Astrocyte (in vitro differentiated cells and primary cell): ENCODE data around the gene PHC2. TPM values are rescaled to one million over a fixed set of nuclear protein-coding genes. Genes with fewer than 3 reads are reported as not detected.

Experiments used
- DNase-seq: peaks from one replicate; pipeline ENCODE4 v3.0.0-alpha.2; 2010; ENCODE audit warnings: low read depth
- FAIRE-seq: peaks from 2 replicates; lab custom pipeline; 2011; peaks lifted over from hg19 to GRCh38; lab: Jason Lieb, UNC
- H2AFZ ChIP-seq: 2 replicates; pipeline ENCODE4 v1.6.0; 2012; ENCODE audit warnings: low read depth, low read length, inconsistent platforms
- H3K27ac ChIP-seq: 2 replicates; pipeline ENCODE4 v1.5.1; 2011; ENCODE audit warnings: low read depth, low read length, inconsistent platforms
- H3K27me3 ChIP-seq: 2 replicates; pipeline ENCODE4 v1.6.0; 2011; ENCODE audit warnings: low read length, inconsistent platforms; ENCODE audit not compliant: insufficient read depth
- H3K36me3 ChIP-seq: 2 replicates; pipeline ENCODE4 v1.5.1; 2011; ENCODE audit warnings: low read length, inconsistent platforms; ENCODE audit not compliant: insufficient read depth
- H3K4me1 ChIP-seq: 2 replicates; pipeline ENCODE4 v1.5.1; 2011; ENCODE audit warnings: low read length, inconsistent platforms; ENCODE audit not compliant: insufficient read depth
- H3K4me2 ChIP-seq: 2 replicates; pipeline ENCODE4 v1.6.0; 2012; ENCODE audit warnings: low read length, inconsistent platforms
- H3K4me3 ChIP-seq: 2 replicates; pipeline ENCODE4 v1.5.1; 2011; ENCODE audit warnings: low read depth, mild to moderate bottlenecking, low read length, inconsistent platforms; ENCODE audit not compliant: insufficient read depth
- H3K79me2 ChIP-seq: 2 replicates; pipeline ENCODE4 v1.6.0; 2012; ENCODE audit warnings: mild to moderate bottlenecking, low read length, inconsistent platforms; ENCODE audit not compliant: insufficient read depth
- H3K9ac ChIP-seq: 2 replicates; pipeline ENCODE4 v1.6.0; 2012; ENCODE audit warnings: mild to moderate bottlenecking, low read length, inconsistent platforms
- H3K9me3 ChIP-seq: 2 replicates; pipeline ENCODE4 v1.5.1; 2012; ENCODE audit warnings: low read depth, mild to moderate bottlenecking, low read length, inconsistent platforms; ENCODE audit not compliant: insufficient read depth
- H4K20me1 ChIP-seq: 2 replicates; pipeline ENCODE4 v1.6.0; 2012; ENCODE audit warnings: low read length, inconsistent platforms; ENCODE audit not compliant: insufficient read depth
- H3K27ac Mint-ChIP-seq: one replicate; pipeline ENCODE4 v1.8.0; 2021; ENCODE audit warnings: mild to moderate bottlenecking, mixed read lengths; ENCODE audit not compliant: unreplicated experiment
- H3K27me3 Mint-ChIP-seq: one replicate; pipeline ENCODE4 v1.8.0; 2021; ENCODE audit warnings: low read depth, mixed read lengths; ENCODE audit not compliant: unreplicated experiment
- H3K36me3 Mint-ChIP-seq: one replicate; pipeline ENCODE4 v1.8.0; 2021; ENCODE audit warnings: low read depth, mixed read lengths; ENCODE audit not compliant: unreplicated experiment
- H3K4me1 Mint-ChIP-seq: one replicate; pipeline ENCODE4 v1.8.0; 2021; ENCODE audit warnings: low read depth, mixed read lengths; ENCODE audit not compliant: unreplicated experiment
- H3K4me3 Mint-ChIP-seq: one replicate; pipeline ENCODE4 v1.8.0; 2021; ENCODE audit warnings: mild to moderate bottlenecking, moderate library complexity, mixed read lengths; ENCODE audit not compliant: unreplicated experiment
- H3K9me3 Mint-ChIP-seq: one replicate; pipeline ENCODE4 v1.8.0; 2021; ENCODE audit warnings: mild to moderate bottlenecking, mixed read lengths; ENCODE audit not compliant: unreplicated experiment
- CTCF ChIP-seq: IDR thresholded peaks from 2 replicates; pipeline ENCODE4 v1.5.1; 2011; ENCODE audit warnings: low read depth, mild to moderate bottlenecking, inconsistent platforms, low read length, moderate library complexity; ENCODE audit not compliant: insufficient read depth
- EZH2 ChIP-seq: IDR thresholded peaks from 2 replicates; pipeline ENCODE4 v1.6.1; 2012; ENCODE audit warnings: mild to moderate bottlenecking, low read length, inconsistent platforms; ENCODE audit not compliant: insufficient read depth
- total RNA-seq: library from RNA; stranded (reverse); gene quantifications from 2 replicates; pipeline ENCODE4 v1.2.1, GENCODE V29; 2021

The PHC2 gene
- total RNA-seq, 1 donor from 2014 or later, result 113 TPM

GRCh38 chr1:33330906-33331305 is 100.0 kb downstream of the PHC2 start:
- H3K27me3 ChIP-seq, result no peaks in the 10 kb centered on the region
- H3K4me2 ChIP-seq, result no peak overlapping the region
- no peak overlapping the region for H3K4me3 ChIP-seq
- peaks cover 36% of the 10 kb centered on the region for H3K4me1 ChIP-seq
- H3K79me2 ChIP-seq, result peaks cover 79% of the 10 kb centered on the region
- H2AFZ ChIP-seq, result no peak overlapping the region
- no peak for TF ChIP-seq EZH2
- TF ChIP-seq CTCF, result no peak
- no peak overlapping the region for H3K4me3 Mint-ChIP-seq
- H3K36me3 ChIP-seq, result peaks cover 89% of the 10 kb centered on the region
- no peaks in the 10 kb centered on the region for H3K27me3 Mint-ChIP-seq
- H3K36me3 Mint-ChIP-seq, result peaks cover 54% of the 10 kb centered on the region
- peaks cover 72% of the 10 kb centered on the region for H3K4me1 Mint-ChIP-seq
- H3K27ac ChIP-seq, result no peak overlapping the region
- DNase-seq (no peak), FAIRE-seq (no peak)
- H4K20me1 ChIP-seq, result peaks cover 100% of the 10 kb centered on the region
- no peak overlapping the region for H3K9ac ChIP-seq
- H3K9me3 ChIP-seq, result no peaks in the 10 kb centered on the region
- no peaks in the 10 kb centered on the region for H3K9me3 Mint-ChIP-seq
- H3K27ac Mint-ChIP-seq, result no peak overlapping the region

- H4K20me1 ChIP-seq, result peaks cover 100% of the 10 kb centered on the region
- H3K27ac Mint-ChIP-seq, result peak overlapping the region; percentile 41
- H3K9me3 ChIP-seq, result no peaks in the 10 kb centered on the region
- no peak overlapping the region for H2AFZ ChIP-seq
- H3K27ac ChIP-seq, result no peak overlapping the region
- no peaks in the 10 kb centered on the region for H3K27me3 ChIP-seq
- no peak overlapping the region for H3K9ac ChIP-seq
- H3K27me3 Mint-ChIP-seq, result no peaks in the 10 kb centered on the region
- FAIRE-seq (no peak), DNase-seq (no peak)
- peaks cover 75% of the 10 kb centered on the region for H3K79me2 ChIP-seq
- peaks cover 36% of the 10 kb centered on the region for H3K4me1 ChIP-seq
- H3K4me2 ChIP-seq, result no peak overlapping the region
- H3K4me3 Mint-ChIP-seq, result no peak overlapping the region
- peaks cover 70% of the 10 kb centered on the region for H3K4me1 Mint-ChIP-seq
- no peaks in the 10 kb centered on the region for H3K9me3 Mint-ChIP-seq
- H3K36me3 ChIP-seq, result peaks cover 94% of the 10 kb centered on the region
- no peak overlapping the region for H3K4me3 ChIP-seq
- no peak for TF ChIP-seq CTCF
- TF ChIP-seq EZH2, result no peak
- peaks cover 57% of the 10 kb centered on the region for H3K36me3 Mint-ChIP-seq
These were observed 100.5 kb downstream of the PHC2 start for GRCh38 chr1:33330361-33330890.

GRCh38 chr1:33329600-33330305 is 101.1 kb downstream of the PHC2 start:
- Histone ChIP-seq H4K20me1 (peaks cover 100% of the 10 kb centered on the region), H3K4me2 (no peak overlapping the region), H3K4me1 (peaks cover 33% of the 10 kb centered on the region), H3K9ac (no peak overlapping the region), H3K27me3 (no peaks in the 10 kb centered on the region), H3K27ac (no peak overlapping the region), H3K36me3 (peaks cover 94% of the 10 kb centered on the region), H3K79me2 (peaks cover 73% of the 10 kb centered on the region), H2AFZ (no peak overlapping the region), H3K9me3 (no peaks in the 10 kb centered on the region), H3K4me3 (no peak overlapping the region)
- DNase-seq, result no peak
- H3K4me3 Mint-ChIP-seq, result no peak overlapping the region
- peaks cover 65% of the 10 kb centered on the region for H3K4me1 Mint-ChIP-seq
- no peak for FAIRE-seq
- H3K9me3 Mint-ChIP-seq, result no peaks in the 10 kb centered on the region
- H3K36me3 Mint-ChIP-seq, result peaks cover 58% of the 10 kb centered on the region
- peak overlapping the region; percentile 41 for H3K27ac Mint-ChIP-seq
- H3K27me3 Mint-ChIP-seq, result no peaks in the 10 kb centered on the region
- no peak for TF ChIP-seq CTCF
- no peak for TF ChIP-seq EZH2
